Fibroblast of skin of left quadriceps (primary cell): ENCODE results near the gene HHIPL1.

Experiments
- DNase-seq, 2 experiments: peaks; one replicate each; pipeline ENCODE4 v3.0.0-alpha.2; 2013; ENCODE audit warnings: low read depth in 2 of 2

HHIPL1 gene

GRCh38 chr14:99716091-99716849 is 71.3 kb downstream of the HHIPL1 start:
- no peak for DNase-seq

GRCh38 chr14:99716850-99717681 is 72.1 kb downstream of the HHIPL1 start:
- no peak for DNase-seq

GRCh38 chr14:99717682-99718013 is 72.7 kb downstream of the HHIPL1 start:
- DNase-seq: no peak

DNA sequence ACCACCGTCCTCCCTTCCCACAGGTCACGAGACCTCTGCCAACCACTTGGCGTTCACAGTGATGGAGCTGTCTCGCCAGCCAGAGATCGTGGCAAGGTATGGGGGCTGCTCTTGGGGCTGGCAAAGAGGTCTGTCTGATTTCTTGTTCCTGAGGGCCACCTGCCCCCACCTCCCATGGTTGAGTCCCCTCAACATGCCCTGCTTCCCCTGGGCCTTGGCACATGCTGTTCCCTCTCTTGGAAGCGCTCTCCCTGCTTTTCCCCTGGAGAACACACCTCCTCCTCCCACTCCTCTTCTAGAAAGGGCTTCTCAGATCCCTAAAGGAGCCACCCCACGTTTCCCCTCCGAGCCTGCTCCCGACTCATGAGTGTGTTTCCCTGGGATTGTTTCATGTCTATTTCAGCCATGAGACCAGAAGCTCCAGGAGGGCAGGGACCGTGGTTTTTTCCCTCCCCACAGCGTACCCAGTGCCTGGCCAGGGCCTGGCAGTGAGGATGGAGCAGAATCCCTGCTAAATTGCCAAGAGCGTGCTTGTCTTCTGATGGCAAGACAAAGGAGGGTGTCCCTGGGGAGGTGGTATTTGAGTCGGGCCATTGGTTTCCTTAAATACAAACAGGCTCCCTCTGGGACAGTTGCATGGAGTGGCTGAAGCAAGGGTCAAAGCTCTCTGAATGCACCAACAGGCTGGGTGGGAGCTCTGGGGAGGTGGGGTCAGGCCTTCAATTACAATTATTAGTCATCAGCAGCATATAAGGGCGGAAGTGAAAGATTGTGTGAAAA is 73.3 kb downstream of the HHIPL1 start:
- no peak for DNase-seq

DNA sequence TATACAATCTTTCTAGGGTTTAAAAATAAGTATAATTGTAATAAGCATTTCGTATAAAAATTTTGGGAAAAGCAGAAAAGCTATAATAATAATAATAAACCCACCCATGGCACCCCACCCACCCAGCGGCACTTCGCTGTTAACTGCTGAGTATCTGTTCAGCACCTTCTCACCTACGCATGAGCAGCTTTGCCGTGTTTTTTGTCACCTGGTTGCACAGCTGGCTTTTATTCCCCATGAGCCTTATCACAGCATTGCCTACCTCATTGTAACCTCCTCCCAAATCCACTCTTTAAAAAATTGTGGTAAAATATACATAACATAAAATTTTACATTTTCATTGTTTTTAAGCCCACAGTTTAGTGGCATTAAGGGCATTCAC is 73.9 kb downstream of the HHIPL1 start:
- no peak for DNase-seq

GRCh38 chr14:99720941-99721791 is 76.2 kb downstream of the HHIPL1 start:
- DNase-seq: no peak

DNA sequence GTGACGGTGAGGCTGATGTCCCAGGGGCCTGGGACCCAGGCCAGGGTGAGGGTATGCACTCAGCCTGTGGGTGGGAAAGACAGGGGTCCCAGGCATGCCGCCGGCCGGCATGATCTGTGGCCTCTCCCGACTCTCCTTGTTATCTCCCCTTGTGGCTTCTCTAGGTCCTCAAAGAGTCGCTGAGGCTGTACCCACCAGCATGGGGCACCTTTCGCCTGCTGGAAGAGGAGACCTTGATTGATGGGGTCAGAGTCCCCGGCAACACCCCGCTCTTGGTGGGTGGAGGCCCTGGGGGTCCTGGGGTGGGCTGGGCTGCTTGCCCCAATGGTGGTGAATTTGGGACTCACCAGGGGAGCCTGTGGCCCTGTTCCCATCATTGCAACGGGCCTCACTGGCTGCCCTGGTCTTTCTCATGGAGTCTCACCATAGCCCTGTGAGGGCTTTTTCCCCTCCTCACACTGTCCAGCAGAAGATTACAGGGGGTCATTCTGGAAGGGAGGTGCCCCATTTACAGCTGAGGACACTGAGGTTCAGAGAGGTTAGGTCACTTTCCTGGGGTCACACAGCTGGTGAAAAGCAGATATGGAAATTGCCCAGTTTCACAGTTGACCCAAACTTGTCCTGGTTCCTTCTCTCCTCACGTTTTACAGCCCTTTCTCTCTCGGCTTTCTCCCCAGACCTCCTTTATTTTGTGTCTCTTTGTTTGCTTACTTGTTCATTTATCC is 77.0 kb downstream of the HHIPL1 start:
- no peak for DNase-seq

GRCh38 chr14:99722741-99723140 is 77.8 kb downstream of the HHIPL1 start:
- DNase-seq: no peak

DNA sequence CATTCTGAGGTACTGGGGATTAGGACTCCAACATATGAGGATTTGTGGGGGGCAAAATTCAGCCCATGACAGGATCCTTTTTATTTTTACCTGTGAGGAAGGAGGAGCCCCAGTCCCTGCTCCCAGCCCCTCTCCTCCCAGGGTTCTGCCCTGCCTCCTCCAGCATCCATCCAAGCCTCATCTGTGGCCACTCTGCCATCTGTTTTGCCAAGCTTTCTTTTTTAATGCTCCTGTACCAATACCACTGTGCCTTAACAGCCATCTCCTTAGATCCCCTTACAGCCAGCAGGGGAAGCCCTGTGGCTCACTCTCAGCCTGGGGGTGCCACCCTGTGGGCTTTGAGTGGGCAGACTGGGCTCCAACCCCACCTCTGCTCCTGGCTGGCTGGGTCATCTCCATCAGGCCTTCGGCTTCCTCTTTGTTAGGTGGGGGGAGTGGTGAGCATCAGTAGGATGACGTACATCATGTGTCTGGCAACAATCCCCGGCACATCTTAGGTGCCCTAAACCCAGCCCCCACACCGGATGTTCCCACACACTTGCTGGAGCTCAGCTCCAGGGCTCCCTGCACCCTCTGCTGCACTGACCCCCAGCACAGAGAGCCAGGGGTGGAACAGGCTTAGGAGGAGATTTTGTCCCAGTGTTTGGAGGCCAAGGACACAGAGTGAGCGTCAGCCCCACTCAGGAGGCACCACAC is 79.4 kb downstream of the HHIPL1 start:
- no peak for DNase-seq

- DNase-seq: no peak
These were observed 80.2 kb downstream of the HHIPL1 start for GRCh38 chr14:99724939-99725773.

DNA sequence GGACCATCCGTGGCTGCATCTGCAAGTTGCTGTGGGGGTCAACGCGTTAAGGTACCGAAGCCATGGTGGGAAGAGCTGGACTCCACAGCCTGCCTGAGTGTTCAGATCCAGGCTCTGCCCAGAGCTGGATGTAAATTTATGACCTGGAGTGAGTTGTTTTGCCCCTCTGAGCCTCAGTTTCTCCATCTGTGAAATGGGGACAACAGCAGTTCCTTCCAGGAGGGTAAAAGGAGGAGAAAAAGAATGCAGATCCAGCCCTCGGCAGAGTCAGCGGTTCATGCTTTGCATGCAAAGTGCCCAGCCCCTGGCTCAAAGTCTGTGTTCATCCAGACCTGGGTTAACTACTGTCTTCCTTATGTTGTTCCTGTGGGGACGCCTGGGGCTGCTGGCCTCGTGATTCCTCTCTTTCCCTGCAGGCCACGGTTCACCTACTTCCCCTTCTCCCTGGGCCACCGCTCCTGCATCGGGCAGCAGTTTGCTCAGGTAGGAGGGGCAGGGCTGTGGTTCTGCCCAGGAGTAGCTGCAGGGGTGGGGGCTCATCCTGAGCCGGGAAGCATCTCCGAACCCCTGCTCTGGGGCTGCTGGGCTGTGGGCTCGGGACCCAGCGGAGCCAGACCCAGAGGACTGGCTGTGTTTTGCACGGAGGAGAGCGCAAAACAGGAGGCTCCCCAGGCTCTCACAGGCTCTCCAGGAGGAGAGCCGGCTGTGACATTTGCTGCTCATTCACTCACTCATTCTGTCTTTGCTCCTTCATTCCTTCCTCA is 81.0 kb downstream of the HHIPL1 start:
- DNase-seq: no peak

DNA sequence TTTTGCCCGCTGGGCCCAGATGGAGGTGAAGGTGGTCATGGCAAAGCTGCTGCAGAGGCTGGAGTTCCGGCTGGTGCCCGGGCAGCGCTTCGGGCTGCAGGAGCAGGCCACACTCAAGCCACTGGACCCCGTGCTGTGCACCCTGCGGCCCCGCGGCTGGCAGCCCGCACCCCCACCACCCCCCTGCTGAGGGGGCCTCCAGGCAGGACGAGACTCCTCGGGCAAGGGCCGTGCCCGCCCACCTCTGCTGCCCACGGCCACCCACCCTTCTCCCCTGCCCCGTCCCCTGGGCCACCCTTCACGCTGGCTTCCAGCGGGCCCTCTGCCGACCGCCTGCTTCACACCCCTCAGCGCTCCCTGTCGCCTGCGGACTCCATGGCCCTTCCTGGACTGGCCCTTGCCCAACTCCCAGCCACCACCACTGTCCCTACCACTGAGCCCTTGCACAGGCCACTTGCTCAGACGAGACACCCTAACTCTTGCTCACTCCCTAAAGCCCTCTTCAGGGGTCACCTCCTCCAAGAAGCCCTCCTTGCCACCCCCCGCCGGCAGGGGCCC is 81.7 kb downstream of the HHIPL1 start:
- no peak for DNase-seq

DNA sequence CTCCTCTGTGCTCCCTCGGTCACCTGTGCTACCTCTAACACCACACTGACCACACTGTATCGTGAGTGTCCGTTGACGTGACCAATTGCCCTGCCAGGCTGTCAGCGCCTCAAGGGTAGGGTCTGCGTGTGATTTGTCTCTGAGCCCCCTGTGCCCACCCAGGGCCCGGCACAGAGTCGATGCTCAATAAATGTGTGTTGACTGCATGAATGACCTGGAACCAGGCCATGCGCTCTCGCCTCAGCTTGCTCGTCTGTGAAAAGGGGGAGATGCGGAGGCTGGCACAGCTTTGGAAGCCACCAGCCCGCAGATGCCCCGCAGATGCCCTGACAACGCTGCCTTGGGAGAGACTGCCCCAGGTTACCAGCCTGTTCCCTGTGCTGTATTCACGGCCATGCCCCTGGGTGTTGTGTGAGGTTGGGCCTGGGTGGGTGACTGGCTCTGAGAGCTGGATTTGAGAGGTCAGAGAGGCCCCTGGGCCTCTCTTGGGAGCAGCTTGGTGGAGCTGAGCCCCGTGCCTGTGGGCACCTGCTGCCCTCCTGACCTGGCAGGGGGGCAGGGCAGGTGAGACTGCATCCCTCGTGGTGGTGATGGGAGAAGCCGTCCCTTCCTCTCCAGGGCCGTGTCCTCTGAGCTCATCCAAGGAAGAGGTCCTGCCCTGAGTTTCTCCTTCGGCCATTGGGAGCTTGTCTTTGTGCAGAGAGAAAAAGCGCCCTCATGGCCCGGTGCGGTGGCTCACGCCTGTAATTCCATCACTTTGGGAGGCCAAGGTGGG is 82.4 kb downstream of the HHIPL1 start:
- no peak for DNase-seq

DNA sequence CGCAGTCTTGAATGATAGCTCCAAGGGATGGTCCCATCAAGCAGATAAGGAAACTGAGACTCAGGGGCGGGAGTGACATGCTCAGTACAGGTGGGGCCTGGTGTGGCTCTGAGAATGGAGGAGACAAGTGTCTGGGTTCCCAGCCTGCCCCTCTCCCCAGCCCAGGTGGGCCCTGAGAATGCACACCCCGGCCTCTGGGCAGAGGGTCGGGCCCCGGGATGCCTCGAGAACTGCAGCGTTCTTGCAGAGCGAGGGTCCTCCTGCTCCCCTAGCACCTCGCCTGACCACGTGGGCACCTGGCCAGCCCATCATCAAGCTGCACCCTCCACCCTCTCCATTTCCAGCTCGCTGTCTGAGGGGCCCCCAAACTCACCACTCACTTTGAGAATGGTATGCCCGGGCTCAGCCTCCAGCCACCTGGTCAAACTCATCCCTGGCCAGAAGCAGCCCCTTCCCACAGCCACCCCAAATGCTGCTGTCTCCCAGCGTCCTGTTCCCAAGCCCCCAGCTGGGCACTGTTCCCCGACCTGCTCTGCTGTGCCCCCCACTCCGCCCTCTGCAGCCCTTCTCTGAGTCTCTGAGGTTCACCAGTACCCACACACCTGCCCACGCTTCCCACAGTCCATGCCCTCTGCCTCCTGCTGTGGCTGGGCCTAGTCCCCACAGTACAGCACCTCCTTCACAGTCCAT is 83.4 kb downstream of the HHIPL1 start:
- no peak for DNase-seq

DNA sequence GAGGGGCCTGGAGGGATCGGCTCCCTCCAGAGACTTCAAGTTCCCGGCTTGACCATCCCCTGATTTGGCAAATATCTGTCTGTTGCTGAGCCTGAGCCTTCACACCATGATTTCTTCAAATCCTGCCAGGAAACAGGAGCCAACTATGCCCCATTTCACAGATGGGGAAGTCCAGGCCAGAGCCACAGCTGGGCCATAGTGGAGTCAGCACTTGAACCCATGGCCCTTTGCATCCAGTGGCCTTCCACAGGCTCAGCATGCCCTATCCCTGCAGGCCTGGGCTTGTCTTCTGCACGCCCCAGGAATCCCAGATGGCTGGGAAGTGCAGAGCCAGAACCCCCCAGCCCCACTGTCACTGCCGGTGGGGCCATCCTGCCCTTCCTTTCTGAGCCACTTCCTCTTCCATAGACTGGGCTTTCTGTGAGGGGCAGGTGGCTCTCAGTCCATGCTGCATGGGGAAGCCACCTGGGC is 84.1 kb downstream of the HHIPL1 start:
- no peak for DNase-seq
